Measurements from ENCODE around the gene ADARB2.

Gene ADARB2

GRCh38 chr10:1734288-1734687 is 3.0 kb downstream of the ADARB2 start:
- Histone ChIP-seq H3K4me3 (replicated peaks; ENCODE audit: insufficient read depth, low read length) (no peak overlapping the region), H3K27me3 (ENCODE audit: insufficient read depth, poor library complexity, severe bottlenecking) (peaks cover 8% of the 10 kb centered on the region), H3K27ac (replicated peaks) (no peak overlapping the region)
- no peak for TF ChIP-seq SPI1 (IDR thresholded peaks at IDR 0.05; ENCODE audit: borderline replicate concordance, low read depth)
- DNase-seq (ENCODE audit: low read depth in 1 of 2, low spot score in 1 of 2): no peak

- H3K27me3 ChIP-seq (ENCODE audit: insufficient read depth, poor library complexity, severe bottlenecking): peaks cover 8% of the 10 kb centered on the region
- TF ChIP-seq SPI1 (IDR thresholded peaks at IDR 0.05; ENCODE audit: borderline replicate concordance, low read depth) (no peak), POLR2AphosphoS5 (IDR thresholded peaks at IDR 0.05; ENCODE audit: low read depth) (no peak), GABPA (IDR thresholded peaks at IDR 0.05; ENCODE audit: low read depth) (no peak), REST (IDR thresholded peaks at IDR 0.05; ENCODE audit: insufficient replicate concordance, low read depth) (no peak)
- TF ChIP-seq, protein P1, sequence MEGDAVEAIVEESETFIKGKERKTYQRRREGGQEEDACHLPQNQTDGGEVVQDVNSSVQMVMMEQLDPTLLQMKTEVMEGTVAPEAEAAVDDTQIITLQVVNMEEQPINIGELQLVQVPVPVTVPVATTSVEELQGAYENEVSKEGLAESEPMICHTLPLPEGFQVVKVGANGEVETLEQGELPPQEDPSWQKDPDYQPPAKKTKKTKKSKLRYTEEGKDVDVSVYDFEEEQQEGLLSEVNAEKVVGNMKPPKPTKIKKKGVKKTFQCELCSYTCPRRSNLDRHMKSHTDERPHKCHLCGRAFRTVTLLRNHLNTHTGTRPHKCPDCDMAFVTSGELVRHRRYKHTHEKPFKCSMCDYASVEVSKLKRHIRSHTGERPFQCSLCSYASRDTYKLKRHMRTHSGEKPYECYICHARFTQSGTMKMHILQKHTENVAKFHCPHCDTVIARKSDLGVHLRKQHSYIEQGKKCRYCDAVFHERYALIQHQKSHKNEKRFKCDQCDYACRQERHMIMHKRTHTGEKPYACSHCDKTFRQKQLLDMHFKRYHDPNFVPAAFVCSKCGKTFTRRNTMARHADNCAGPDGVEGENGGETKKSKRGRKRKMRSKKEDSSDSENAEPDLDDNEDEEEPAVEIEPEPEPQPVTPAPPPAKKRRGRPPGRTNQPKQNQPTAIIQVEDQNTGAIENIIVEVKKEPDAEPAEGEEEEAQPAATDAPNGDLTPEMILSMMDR (IDR thresholded peaks at IDR 0.05; ENCODE audit: insufficient read depth, low read length): no peak
- H3K4me3 ChIP-seq (replicated peaks; ENCODE audit: insufficient read depth, low read length): no peak overlapping the region
- no peak overlapping the region for H3K27ac ChIP-seq (replicated peaks)
- no peak for DNase-seq (ENCODE audit: low read depth in 1 of 2, low spot score in 1 of 2)
Measured at GRCh38 chr10:1733720-1734119, 3.6 kb downstream of the ADARB2 start.

DNA sequence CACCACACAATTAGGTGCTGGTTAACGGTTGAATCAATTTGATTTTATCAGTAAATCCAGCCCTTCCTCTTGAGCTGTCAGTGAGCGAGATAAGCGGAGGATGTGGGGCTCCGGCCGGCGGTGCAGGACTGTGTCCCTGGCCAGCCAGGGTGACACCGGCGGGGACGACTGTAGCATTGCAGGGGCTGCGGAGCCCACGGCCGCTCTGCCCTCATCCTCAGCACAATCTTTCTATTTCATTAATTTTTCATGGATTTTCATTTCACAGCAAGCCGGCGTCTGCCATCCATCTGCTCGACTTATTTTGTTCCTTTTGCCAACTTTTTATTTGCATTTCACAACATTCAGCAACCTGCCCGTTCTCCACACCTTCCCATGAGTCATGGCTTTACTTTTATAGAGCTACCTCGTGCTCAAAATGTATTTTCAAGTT is 4.7 kb downstream of the ADARB2 start:
- no peak overlapping the region for H3K4me3 ChIP-seq (replicated peaks; ENCODE audit: insufficient read depth, low read length)
- no peak overlapping the region for H3K27ac ChIP-seq (replicated peaks)
- peaks cover 2% of the 10 kb centered on the region for H3K27me3 ChIP-seq (ENCODE audit: insufficient read depth, poor library complexity, severe bottlenecking)
- TF ChIP-seq GABPA (IDR thresholded peaks at IDR 0.05; ENCODE audit: low read depth) (no peak), SPI1 (IDR thresholded peaks at IDR 0.05; ENCODE audit: borderline replicate concordance, low read depth) (no peak), POLR2AphosphoS5 (IDR thresholded peaks at IDR 0.05; ENCODE audit: low read depth) (no peak), REST (IDR thresholded peaks at IDR 0.05; ENCODE audit: insufficient replicate concordance, low read depth) (no peak)
- TF ChIP-seq, protein P1 (IDR thresholded peaks at IDR 0.05; ENCODE audit: insufficient read depth, low read length): no peak
- DNase-seq (ENCODE audit: low read depth in 1 of 2, low spot score in 1 of 2): no peak

DNA sequence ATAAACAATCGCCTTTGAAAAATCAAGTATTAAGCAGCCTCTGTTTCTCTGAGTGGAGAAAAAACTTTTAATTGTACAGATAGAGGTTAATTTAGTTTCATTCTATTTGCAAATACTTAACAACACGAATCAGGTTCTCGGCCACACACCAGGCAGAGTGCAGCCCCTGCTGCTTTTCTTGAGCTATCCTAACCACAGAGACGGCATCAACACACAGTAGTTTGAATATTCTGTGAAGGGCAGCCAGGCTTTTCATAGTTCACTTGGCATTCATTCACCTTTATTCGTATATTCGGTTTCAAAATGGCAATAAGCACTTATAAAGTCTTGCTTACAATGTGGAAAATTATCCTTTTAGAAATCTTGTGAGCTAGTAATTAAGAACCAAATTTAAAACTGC is 5.7 kb downstream of the ADARB2 start:
- no peak overlapping the region for H3K4me3 ChIP-seq (replicated peaks; ENCODE audit: insufficient read depth, low read length)
- TF ChIP-seq, protein P1 (IDR thresholded peaks at IDR 0.05; ENCODE audit: insufficient read depth, low read length): no peak
- TF ChIP-seq GABPA (IDR thresholded peaks at IDR 0.05; ENCODE audit: low read depth): no peak
- TF ChIP-seq REST (IDR thresholded peaks at IDR 0.05; ENCODE audit: insufficient replicate concordance, low read depth): no peak
- no peak for TF ChIP-seq POLR2AphosphoS5 (IDR thresholded peaks at IDR 0.05; ENCODE audit: low read depth)
- no peak for TF ChIP-seq SPI1 (IDR thresholded peaks at IDR 0.05; ENCODE audit: borderline replicate concordance, low read depth)
- DNase-seq (ENCODE audit: low read depth in 1 of 2, low spot score in 1 of 2): no peak
- no peak overlapping the region for H3K27ac ChIP-seq (replicated peaks)
- H3K27me3 ChIP-seq (ENCODE audit: insufficient read depth, poor library complexity, severe bottlenecking): peaks cover 2% of the 10 kb centered on the region

All from HL-60 (cell line).